Keratinocyte (primary cell): ENCODE measurements around the gene AKT1. TPM values are rescaled to one million over a fixed set of nuclear protein-coding genes. Genes with fewer than 3 reads are reported as not detected.

Experiments used
- DNase-seq: peaks from one replicate; pipeline ENCODE4 v3.0.0-alpha.2; 2011; ENCODE audit warnings: low read depth, missing footprints, low spot score
- FAIRE-seq: peaks from 2 replicates; lab custom pipeline; 2011; peaks lifted over from hg19 to GRCh38; lab: Jason Lieb, UNC
- H2AFZ ChIP-seq: 2 replicates; pipeline ENCODE4 v1.6.0; 2012; ENCODE audit warnings: low read length, control low read depth, inconsistent platforms; ENCODE audit not compliant: control insufficient read depth
- H3K27ac ChIP-seq: 2 replicates; pipeline ENCODE4 v1.5.1; 2011; ENCODE audit warnings: low read length; ENCODE audit not compliant: control insufficient read depth, insufficient read depth
- H3K27me3 ChIP-seq: 3 replicates; pipeline ENCODE4 v1.6.0; 2011; ENCODE audit warnings: low read length; ENCODE audit not compliant: control insufficient read depth, insufficient read depth; ENCODE audit errors: extremely low read depth
- H3K36me3 ChIP-seq, 2 experiments: 2 replicates in 1 of 2; 3 replicates in 1 of 2; pipeline ENCODE4 v1.5.1; 2011; ENCODE audit warnings: low read length in 2 of 2, mild to moderate bottlenecking in 1 of 2; ENCODE audit not compliant: control insufficient read depth in 2 of 2, insufficient read depth in 2 of 2; ENCODE audit errors: extremely low read depth in 1 of 2
- H3K4me1 ChIP-seq: 3 replicates; pipeline ENCODE4 v1.5.1; 2011; ENCODE audit warnings: low read length; ENCODE audit not compliant: control insufficient read depth, insufficient read depth; ENCODE audit errors: extremely low read depth
- H3K4me2 ChIP-seq: 3 replicates; pipeline ENCODE4 v1.6.0; 2011; ENCODE audit warnings: low read depth, low read length; ENCODE audit not compliant: control insufficient read depth, insufficient read depth; ENCODE audit errors: extremely low read depth
- H3K4me3 ChIP-seq, 3 experiments: fragments of 200-600 bp in 1 of 3; sonication (generic) in 1 of 3; 2 replicates in 2 of 3; 3 replicates in 1 of 3; pipeline ENCODE4 v1.5.1; 2011 to 2016; ENCODE audit warnings: low read length in 3 of 3, mild to moderate bottlenecking in 3 of 3, control low read depth in 2 of 3, inconsistent platforms in 1 of 3, low read depth in 1 of 3, mixed read lengths in 1 of 3, mixed run types in 1 of 3, moderate library complexity in 1 of 3; ENCODE audit not compliant: control insufficient read depth in 2 of 3, insufficient read depth in 2 of 3; ENCODE audit errors: extremely low read depth in 1 of 3
- H3K79me2 ChIP-seq: 2 replicates; pipeline ENCODE4 v1.6.0; 2012; ENCODE audit warnings: low read length; ENCODE audit not compliant: control insufficient read depth, insufficient read depth
- H3K9ac ChIP-seq: 3 replicates; pipeline ENCODE4 v1.6.0; 2011; ENCODE audit warnings: low read length; ENCODE audit not compliant: control insufficient read depth, insufficient read depth; ENCODE audit errors: extremely low read depth
- H3K9me1 ChIP-seq: 3 replicates; pipeline ENCODE4 v1.6.0; 2011; ENCODE audit warnings: low read length; ENCODE audit not compliant: control insufficient read depth, insufficient read depth; ENCODE audit errors: extremely low read depth
- H3K9me3 ChIP-seq: 2 replicates; pipeline ENCODE4 v1.5.1; 2012; ENCODE audit warnings: low read depth, low read length; ENCODE audit not compliant: control insufficient read depth
- H4K20me1 ChIP-seq: 3 replicates; pipeline ENCODE4 v1.6.0; 2011; ENCODE audit warnings: low read length; ENCODE audit not compliant: control insufficient read depth, insufficient read depth; ENCODE audit errors: extremely low read depth
- EZH2 ChIP-seq: IDR thresholded peaks from one replicate; pipeline ENCODE4 v1.6.1; 2012; ENCODE audit warnings: inconsistent platforms, mild to moderate bottlenecking, low read length, moderate library complexity
- dilution Hi-C: fragments of 300-500 bp; cut with MboI; formaldehyde crosslinking; loops from one replicate; pipeline ENCODE4 v1.7.0; 2020; ENCODE audit warnings: low sequenced_read_pairs; ENCODE audit not compliant: extremely low pct_ligation_motif_present
- polyA plus RNA-seq, 5 experiments: library from polyadenylated mRNA; depleted of rRNA in 3 of 5; stranded (reverse) in 3 of 5; stranded (forward) in 1 of 5; unstranded in 1 of 5; fragments of >200 nt; gene quantifications; 1 replicate in 1 of 5; 2 replicates in 3 of 5; 3 replicates in 1 of 5; pipeline versions ENCODE4 v1.2.1 to v1.2.3, GENCODE V29; 2011 to 2012; ENCODE audit warnings: missing spikeins in 2 of 5, low read depth in 1 of 5, low replicate concordance in 1 of 5
- TF ChIP-seq, protein P1 (sequence below), 3 experiments: IDR thresholded peaks in 1 of 3; conservative IDR thresholded peaks in 1 of 3; optimal IDR thresholded peaks in 1 of 3; 2 replicates in 2 of 3; 3 replicates in 1 of 3; pipeline versions ENCODE3 to v1.5.1; 2011; ENCODE audit warnings: low read length in 3 of 3, mild to moderate bottlenecking in 3 of 3, moderate library complexity in 2 of 3, control low read depth in 1 of 3, inconsistent platforms in 1 of 3; ENCODE audit not compliant: insufficient read depth in 2 of 3; ENCODE audit errors: extremely low read depth in 1 of 3

The AKT1 gene
- polyA plus RNA-seq, 1 donor (not counting 4 experiments of a cell fraction or from before 2014, with no cell fraction given) = 82.3 TPM

DNA sequence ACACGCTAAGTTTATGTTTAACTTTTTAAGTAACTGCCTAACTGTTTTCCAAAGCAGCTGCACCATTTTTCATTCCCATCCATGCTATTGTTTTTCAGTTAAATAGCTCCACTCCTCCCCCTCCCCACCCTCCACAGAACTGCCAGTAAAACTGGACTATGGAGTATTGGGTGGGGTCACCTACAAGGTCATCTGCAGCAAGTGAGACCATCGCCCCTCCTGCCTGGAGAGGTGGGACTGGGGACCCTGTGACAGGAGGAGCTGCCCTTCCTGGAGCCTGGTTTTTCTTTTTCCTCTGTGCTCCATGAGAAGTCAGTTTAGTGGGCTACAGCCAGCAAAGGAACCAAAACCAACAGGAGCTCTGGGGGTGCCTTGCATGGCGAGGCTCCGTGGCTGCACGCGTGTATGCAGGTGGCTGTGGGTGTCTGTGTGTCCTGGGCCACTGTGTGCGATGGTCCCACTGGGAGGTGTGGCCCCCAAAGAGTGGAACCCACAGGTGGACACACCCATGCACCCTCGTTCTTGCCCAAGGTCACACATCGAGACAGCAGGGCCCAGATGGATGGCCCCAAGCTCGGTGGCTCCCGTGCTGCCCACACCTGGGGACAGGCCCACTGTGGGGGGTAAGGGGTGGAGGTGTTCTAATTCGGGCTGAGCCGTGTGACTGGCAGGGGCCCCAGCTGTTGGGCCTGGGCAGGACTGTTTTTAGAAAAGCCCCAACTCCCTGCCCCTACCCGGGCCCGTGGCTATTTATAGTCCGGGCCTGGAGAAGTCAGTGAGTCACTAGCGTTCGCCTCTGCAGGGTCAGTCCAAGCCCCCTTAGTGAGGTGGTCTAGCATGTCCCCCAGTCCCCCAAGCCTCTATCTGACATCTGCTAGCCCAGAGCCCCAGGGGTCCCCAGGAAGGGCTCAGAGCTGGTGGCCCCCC, 73.8 kb downstream of the AKT1 start:
- FAIRE-seq (no peak), DNase-seq (no peak)
- Histone ChIP-seq H2AFZ (no peak overlapping the region), H3K27me3 (peaks cover 5% of the 10 kb centered on the region), H3K4me3 (no peak overlapping the region), H3K36me3 (peaks cover 0 to 12% of the 10 kb centered on the region in 2 experiments), H3K9ac (no peak overlapping the region), H3K27ac (no peak overlapping the region), H3K4me2 (no peak overlapping the region), H3K4me1 (peaks cover 6% of the 10 kb centered on the region), H3K9me3 (no peaks in the 10 kb centered on the region), H4K20me1 (peaks cover 7% of the 10 kb centered on the region), H3K79me2 (no peaks in the 10 kb centered on the region), H3K9me1 (no peaks in the 10 kb centered on the region)
- TF ChIP-seq, protein P1, sequence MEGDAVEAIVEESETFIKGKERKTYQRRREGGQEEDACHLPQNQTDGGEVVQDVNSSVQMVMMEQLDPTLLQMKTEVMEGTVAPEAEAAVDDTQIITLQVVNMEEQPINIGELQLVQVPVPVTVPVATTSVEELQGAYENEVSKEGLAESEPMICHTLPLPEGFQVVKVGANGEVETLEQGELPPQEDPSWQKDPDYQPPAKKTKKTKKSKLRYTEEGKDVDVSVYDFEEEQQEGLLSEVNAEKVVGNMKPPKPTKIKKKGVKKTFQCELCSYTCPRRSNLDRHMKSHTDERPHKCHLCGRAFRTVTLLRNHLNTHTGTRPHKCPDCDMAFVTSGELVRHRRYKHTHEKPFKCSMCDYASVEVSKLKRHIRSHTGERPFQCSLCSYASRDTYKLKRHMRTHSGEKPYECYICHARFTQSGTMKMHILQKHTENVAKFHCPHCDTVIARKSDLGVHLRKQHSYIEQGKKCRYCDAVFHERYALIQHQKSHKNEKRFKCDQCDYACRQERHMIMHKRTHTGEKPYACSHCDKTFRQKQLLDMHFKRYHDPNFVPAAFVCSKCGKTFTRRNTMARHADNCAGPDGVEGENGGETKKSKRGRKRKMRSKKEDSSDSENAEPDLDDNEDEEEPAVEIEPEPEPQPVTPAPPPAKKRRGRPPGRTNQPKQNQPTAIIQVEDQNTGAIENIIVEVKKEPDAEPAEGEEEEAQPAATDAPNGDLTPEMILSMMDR (optimal IDR thresholded peaks at IDR 0.05 in 1 of 3, IDR thresholded peaks at IDR 0.05 in 1 of 3, conservative IDR thresholded peaks at IDR 0.05 in 1 of 3; ENCODE audit: extremely low read depth in 1 of 3, insufficient read depth in 2 of 3, low read length in 3 of 3) = no peak
- no peak for TF ChIP-seq EZH2
- dilution Hi-C loops = no loop called here

Other genes with a start within 250 kb of the AKT1 start
- gene C14orf180, start 216.0 kb downstream of the AKT1 start, polyA plus RNA-seq = not detected in 3 replicates
- gene TMEM179, start 191.0 kb downstream of the AKT1 start, polyA plus RNA-seq = not detected in 3 replicates
- 22.6 to 42.4 TPM (median 31.6 TPM) in 3 replicates for gene INF2, start 106.1 kb downstream of the AKT1 start, polyA plus RNA-seq
- gene ADSS1, start 71.5 kb downstream of the AKT1 start, polyA plus RNA-seq = 1.7 to 4.9 TPM (median 1.8 TPM) in 3 replicates
- gene SIVA1, start 42.6 kb downstream of the AKT1 start, polyA plus RNA-seq = 33.5 to 63.3 TPM (median 35.3 TPM) in 3 replicates
- gene ZBTB42, start 5.4 kb upstream of the AKT1 start, polyA plus RNA-seq = 0.50 to 0.73 TPM (median 0.73 TPM) in 3 replicates
- 8.7 to 15.6 TPM (median 14.9 TPM) in 3 replicates for gene CEP170B, start 69.5 kb upstream of the AKT1 start, polyA plus RNA-seq
- gene PLD4, start 129.1 kb upstream of the AKT1 start, polyA plus RNA-seq = 0.01 TPM in 1 of 3 replicates, not detected in the others
- 142 to 198 TPM (median 164 TPM) in 3 replicates for gene AHNAK2, start 182.6 kb upstream of the AKT1 start, polyA plus RNA-seq
- 8.6 to 11.7 TPM (median 9.1 TPM) in 3 replicates for gene CLBA1, start 190.0 kb upstream of the AKT1 start, polyA plus RNA-seq
- gene CDCA4, start 225.3 kb upstream of the AKT1 start, polyA plus RNA-seq = 29.8 to 48.7 TPM (median 35.7 TPM) in 3 replicates